IMR-90 (cell line): ENCODE measurements around the gene CD8B. TPM values are rescaled to one million over a fixed set of nuclear protein-coding genes. Genes with fewer than 3 reads are reported as not detected.

ENCODE experiments used
- ATAC-seq: fragments of 200-7000 bp; cut with Tn5 transposase; 2 replicates; pipeline ENCODE4 v1.9.1; 2020; ENCODE audit warnings: low read depth, mild to moderate bottlenecking, moderate library complexity
- BruUV-seq: library from RNA; stranded (reverse); fragments of 400-500 nt; replicated peaks from 2 replicates; lab custom pipeline; 2021; lab: Mats Ljungman, UMichigan
- CTCF ChIA-PET: fragments of 300-600 bp; formaldehyde crosslinking; extraction: SDS; loops from one replicate; lab custom pipeline; 2021; ENCODE audit warnings: antibody characterized with exemption; lab: Yijun Ruan, JAX
- POLR2A ChIA-PET: fragments of 300-600 bp; sonication (Branson Sonifier 250); formaldehyde crosslinking; loops from one replicate; lab custom pipeline; 2022; ENCODE audit warnings: antibody characterized with exemption; ENCODE audit not compliant: unreplicated experiment; lab: Charles Lee
- DNase-seq: peaks from one replicate; pipeline ENCODE4 v3.0.0; 2013
- H2AFZ ChIP-seq: replicated peaks from 2 replicates; pipeline ENCODE3; 2013; ENCODE audit warnings: low read length, mild to moderate bottlenecking; ENCODE audit not compliant: poor library complexity
- H2AK5ac ChIP-seq: 2 replicates; pipeline ENCODE4 v1.6.1; 2013; ENCODE audit warnings: low read depth, low read length, inconsistent platforms
- H2AK9ac ChIP-seq: replicated peaks from 2 replicates; pipeline ENCODE3; 2013; ENCODE audit warnings: mild to moderate bottlenecking, low read depth, low read length, moderate library complexity; ENCODE audit not compliant: poor library complexity
- H2BK120ac ChIP-seq: 2 replicates; pipeline ENCODE4 v1.6.1; 2013; ENCODE audit warnings: low read depth, low read length, inconsistent platforms
- H2BK15ac ChIP-seq: 3 replicates; pipeline ENCODE4 v1.6.1; 2013; ENCODE audit warnings: low read depth, low read length, inconsistent platforms
- H2BK20ac ChIP-seq: 2 replicates; pipeline ENCODE4 v1.6.1; 2013; ENCODE audit warnings: low read depth, mild to moderate bottlenecking, inconsistent platforms, low read length, moderate library complexity
- H2BK5ac ChIP-seq: 2 replicates; pipeline ENCODE4 v1.6.1; 2013; ENCODE audit warnings: mild to moderate bottlenecking, low read depth, low read length, inconsistent platforms; ENCODE audit not compliant: poor library complexity, severe bottlenecking
- H3K14ac ChIP-seq: replicated peaks from 2 replicates; pipeline ENCODE4 v1.6.1; 2013; ENCODE audit warnings: low read depth, low read length, inconsistent platforms
- H3K18ac ChIP-seq: 2 replicates; pipeline ENCODE4 v1.6.1; 2013; ENCODE audit warnings: low read depth, low read length, control low read depth
- H3K23ac ChIP-seq: 2 replicates; pipeline ENCODE4 v1.6.1; 2013; ENCODE audit warnings: low read depth, low read length, inconsistent platforms
- H3K27ac ChIP-seq: 2 replicates; pipeline ENCODE4 v1.5.1; 2013; ENCODE audit warnings: mild to moderate bottlenecking, control low read depth, low read length; ENCODE audit not compliant: insufficient read depth
- H3K27me3 ChIP-seq: 2 replicates; pipeline ENCODE4 v1.6.1; 2013; ENCODE audit warnings: low read length; ENCODE audit not compliant: control insufficient read depth, insufficient read depth
- H3K36me3 ChIP-seq: 2 replicates; pipeline ENCODE4 v1.6.1; 2013; ENCODE audit warnings: low read length, mixed read lengths; ENCODE audit not compliant: control insufficient read depth, insufficient read depth
- H3K4ac ChIP-seq: 2 replicates; pipeline ENCODE4 v1.6.1; 2013; ENCODE audit warnings: low read depth, low read length, inconsistent platforms
- H3K4me1 ChIP-seq: 2 replicates; pipeline ENCODE4 v1.6.1; 2013; ENCODE audit warnings: low read length, mixed read lengths; ENCODE audit not compliant: control insufficient read depth, insufficient read depth
- H3K4me2 ChIP-seq: 2 replicates; pipeline ENCODE4 v1.6.1; 2013; ENCODE audit warnings: low read depth, mild to moderate bottlenecking, control low read depth, low read length, moderate library complexity
- H3K4me3 ChIP-seq: 2 replicates; pipeline ENCODE4 v1.5.1; 2013; ENCODE audit warnings: low read depth, mild to moderate bottlenecking, control low read depth, low read length, moderate library complexity; ENCODE audit not compliant: insufficient read depth
- H3K56ac ChIP-seq: 2 replicates; pipeline ENCODE4 v1.6.1; 2013; ENCODE audit warnings: low read length, inconsistent platforms; ENCODE audit not compliant: insufficient read depth; ENCODE audit errors: extremely low read depth
- H3K79me1 ChIP-seq, 2 experiments: 2 replicates each; pipeline ENCODE4 v1.6.1; 2013; ENCODE audit warnings: low read length in 2 of 2, inconsistent platforms in 1 of 2, low read depth in 1 of 2
- H3K9ac ChIP-seq: 2 replicates; pipeline ENCODE4 v1.6.1; 2013; ENCODE audit warnings: low read depth, low read length, control low read depth
- H3K9me1 ChIP-seq: 2 replicates; pipeline ENCODE4 v1.6.1; 2013; ENCODE audit warnings: low read length, inconsistent platforms; ENCODE audit not compliant: insufficient read depth
- H3K9me3 ChIP-seq: 2 replicates; pipeline ENCODE4 v1.6.1; 2013; ENCODE audit warnings: low read length; ENCODE audit not compliant: control insufficient read depth, insufficient read depth
- H4K20me1 ChIP-seq: 2 replicates; pipeline ENCODE4 v1.6.1; 2013; ENCODE audit warnings: low read length, inconsistent platforms; ENCODE audit not compliant: insufficient read depth
- H4K5ac ChIP-seq: 2 replicates; pipeline ENCODE4 v1.6.1; 2013; ENCODE audit warnings: mild to moderate bottlenecking, low read depth, low read length, control low read depth
- H4K8ac ChIP-seq, 2 experiments: 2 replicates each; pipeline ENCODE4 v1.6.1; 2013; ENCODE audit warnings: low read depth in 2 of 2, low read length in 2 of 2, control low read depth in 1 of 2, inconsistent platforms in 1 of 2
- H4K91ac ChIP-seq: 2 replicates; pipeline ENCODE4 v1.6.1; 2013; ENCODE audit warnings: low read depth, low read length, inconsistent platforms; ENCODE audit not compliant: insufficient read depth
- BHLHE40 ChIP-seq: fragments of 150-350 bp; IDR thresholded peaks from 2 replicates; pipeline ENCODE4 v1.6.1; 2016; ENCODE audit warnings: mild to moderate bottlenecking, low read depth, low read length
- CHD1 ChIP-seq: IDR thresholded peaks from 2 replicates; pipeline ENCODE4 v1.6.1; 2012; ENCODE audit warnings: low read depth, low read length, improper control_type of control experiment
- FOS ChIP-seq: fragments of 150-350 bp; IDR thresholded peaks from 2 replicates; pipeline ENCODE4 v1.6.1; 2016; ENCODE audit warnings: low read depth, low read length
- MAFK ChIP-seq: IDR thresholded peaks from 2 replicates; pipeline ENCODE4 v1.6.1; 2012; ENCODE audit warnings: low read depth, low read length, improper control_type of control experiment
- MAZ ChIP-seq: IDR thresholded peaks from 2 replicates; pipeline ENCODE4 v1.6.1; 2012; ENCODE audit warnings: low read depth, mild to moderate bottlenecking, low read length, improper control_type of control experiment, moderate library complexity, borderline replicate concordance
- MXI1 ChIP-seq: IDR thresholded peaks from 2 replicates; pipeline ENCODE4 v1.6.1; 2012; ENCODE audit warnings: low read depth, mild to moderate bottlenecking, low read length, moderate library complexity, borderline replicate concordance
- NFE2L2 ChIP-seq: fragments of 150-350 bp; IDR thresholded peaks from 2 replicates; pipeline ENCODE4 v1.6.1; 2016; ENCODE audit warnings: low read depth, mild to moderate bottlenecking, low read length
- POLR2A ChIP-seq: IDR thresholded peaks from 2 replicates; pipeline ENCODE4 v1.6.1; 2012; ENCODE audit warnings: mild to moderate bottlenecking, low read depth, low read length
- RAD21 ChIP-seq: IDR thresholded peaks from 2 replicates; pipeline ENCODE4 v1.6.1; 2012; ENCODE audit warnings: low read length, improper control_type of control experiment
- RCOR1 ChIP-seq: IDR thresholded peaks from 2 replicates; pipeline ENCODE4 v1.6.1; 2012; ENCODE audit warnings: mild to moderate bottlenecking, low read length, improper control_type of control experiment; ENCODE audit not compliant: insufficient replicate concordance
- RFX5 ChIP-seq: IDR thresholded peaks from 2 replicates; pipeline ENCODE4 v1.8.0; 2012; ENCODE audit warnings: low read depth, mild to moderate bottlenecking, low read length, moderate library complexity
- WGBS, 2 experiments: methylation state at CpG; one replicate each; pipeline versions ENCODE4 v1.1.5 to v1.1.7; 2013; ENCODE audit warnings: missing lambda C conversion rate in 2 of 2; ENCODE audit not compliant: insufficient read length in 1 of 2; ENCODE audit errors: extremely low coverage in 2 of 2; 5-methylcytosine and 5-hydroxymethylcytosine counted together
- dilution Hi-C: fragments of 300-500 bp; cut with HindIII; formaldehyde crosslinking; loops from one replicate; pipeline ENCODE4 v1.14.3; 2018; ENCODE audit warnings: low sequenced_read_pairs; ENCODE audit not compliant: unreplicated experiment
- in situ Hi-C: fragments of 300-500 bp; cut with MboI; formaldehyde crosslinking; loops from 3 replicates; pipeline ENCODE4 v1.14.3; 2019; ENCODE audit warnings: low sequenced_read_pairs, inconsistent platforms, mixed read lengths
- intact Hi-C: fragments of 100-400 bp; cut with micrococcal nuclease; formaldehyde crosslinking; loops from 2 replicates; pipeline ENCODE4 v1.10.0; 2022
- polyA plus RNA-seq, 3 experiments: library from polyadenylated mRNA; depleted of rRNA; stranded (reverse); fragments of >200 nt; gene quantifications; 2 replicates each; pipeline ENCODE4 v1.2.3, GENCODE V29; 2012; ENCODE audit warnings: low replicate concordance in 1 of 3
- total RNA-seq: library from RNA; depleted of rRNA; stranded (reverse); fragments of >200 nt; gene quantifications from 2 replicates; pipeline ENCODE4 v1.2.3, GENCODE V29; 2012
- TF ChIP-seq, protein P1 (sequence below): fragments of 150-350 bp; IDR thresholded peaks from 2 replicates; pipeline ENCODE4 v1.6.1; 2016; ENCODE audit warnings: low read depth, mild to moderate bottlenecking, low read length, moderate library complexity, borderline replicate concordance

CD8B gene
- total and polyA plus RNA-seq, 2 of the 4 experiments (the other 2 are of a cell fraction), result not detected

DNA sequence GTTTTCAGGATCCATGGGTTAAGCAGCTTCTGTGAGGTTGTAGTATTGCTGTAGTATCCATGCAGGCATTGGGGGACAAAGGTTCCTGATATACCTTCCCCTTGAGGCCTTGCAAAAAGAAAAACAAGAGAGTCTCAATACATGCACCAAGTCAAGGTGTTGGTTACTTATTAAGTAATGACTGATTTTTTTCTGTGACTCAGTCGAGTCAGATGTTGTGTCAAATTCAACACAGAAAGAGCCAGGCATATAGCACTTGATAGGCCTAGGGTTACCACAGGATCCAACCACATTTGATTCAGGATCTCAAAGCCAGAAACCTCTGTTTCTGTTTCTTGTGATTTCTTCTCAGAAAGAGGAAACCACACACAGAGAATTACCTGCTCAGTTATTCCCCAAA lies 46.1 kb downstream of the CD8B start:
- Histone ChIP-seq H3K36me3 (no peaks in the 10 kb centered on the region), H3K9me3 (no peaks in the 10 kb centered on the region), H3K79me1 (no peaks in the 10 kb centered on the region), H2BK120ac (no peak overlapping the region), H3K14ac (no peak overlapping the region), H4K91ac (no peak overlapping the region), H3K18ac (no peak overlapping the region), H3K4me3 (no peak overlapping the region), H4K5ac (no peak overlapping the region), H3K27me3 (peaks cover 9% of the 10 kb centered on the region), H2AK9ac (no peak overlapping the region), H3K4me1 (no peaks in the 10 kb centered on the region), H3K4ac (no peak overlapping the region), H2BK15ac (no peak overlapping the region), H2AFZ (no peak overlapping the region), H3K27ac (no peak overlapping the region), H2BK20ac (no peak overlapping the region), H3K56ac (no peak overlapping the region), H3K9me1 (no peaks in the 10 kb centered on the region), H4K8ac (no peak overlapping the region), H2AK5ac (no peak overlapping the region), H3K9ac (no peak overlapping the region), H2BK5ac (no peak overlapping the region), H3K23ac (no peak overlapping the region), H3K4me2 (no peak overlapping the region), H4K20me1 (no peaks in the 10 kb centered on the region)
- POLR2A ChIA-PET, result no interaction called here
- no peak for DNase-seq
- TF ChIP-seq CHD1 (no peak), RAD21 (no peak), RCOR1 (no peak), BHLHE40 (no peak), POLR2A (no peak), FOS (no peak), MAZ (no peak), MAFK (no peak), MXI1 (no peak), NFE2L2 (no peak), RFX5 (no peak)
- TF ChIP-seq, protein P1, sequence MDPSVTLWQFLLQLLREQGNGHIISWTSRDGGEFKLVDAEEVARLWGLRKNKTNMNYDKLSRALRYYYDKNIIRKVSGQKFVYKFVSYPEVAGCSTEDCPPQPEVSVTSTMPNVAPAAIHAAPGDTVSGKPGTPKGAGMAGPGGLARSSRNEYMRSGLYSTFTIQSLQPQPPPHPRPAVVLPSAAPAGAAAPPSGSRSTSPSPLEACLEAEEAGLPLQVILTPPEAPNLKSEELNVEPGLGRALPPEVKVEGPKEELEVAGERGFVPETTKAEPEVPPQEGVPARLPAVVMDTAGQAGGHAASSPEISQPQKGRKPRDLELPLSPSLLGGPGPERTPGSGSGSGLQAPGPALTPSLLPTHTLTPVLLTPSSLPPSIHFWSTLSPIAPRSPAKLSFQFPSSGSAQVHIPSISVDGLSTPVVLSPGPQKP, result no peak
- intact Hi-C loops (no loop called here), dilution Hi-C loops (no loop called here), in situ Hi-C loops (no loop called here)
- no CpG with 5 or more reads among the region's 1 CpG for WGBS, 2 experiments
- CTCF ChIA-PET, result interaction anchor here (0.6 kb wide), 1 partner anchor 209 kb away, joined by 3 read pairs; no protein-coding TSS in a partner anchor
- BruUV-seq, result no TSS peak
- no peak for ATAC-seq
